ENCODE results near the gene ZNF777.
A peak's percentile ranks its signal among the peaks of the same experiment; 100 is the strongest.

ZNF777 gene

GRCh38 chr7:149427893-149428292, 33.0 kb downstream of the ZNF777 start:
- Histone ChIP-seq H2BK5ac (ENCODE audit: low read depth, low read length, poor library complexity) (no peak overlapping the region), H3K4me1 (ENCODE audit: control insufficient read depth in 1 of 2, insufficient read depth in 2 of 2, low read length in 2 of 2) (no peaks in the 10 kb centered on the region), H3K27me3 (ENCODE audit: insufficient read depth, low read length) (no peaks in the 10 kb centered on the region), H3K27ac (ENCODE audit: low read depth, low read length) (no peak overlapping the region), H2BK12ac (ENCODE audit: low read length) (no peak overlapping the region), H3K23ac (ENCODE audit: low read length) (no peak overlapping the region), H3K9ac (ENCODE audit: low read length) (no peak overlapping the region), H4K12ac (ENCODE audit: low read depth, low read length) (no peak overlapping the region), H3K14ac (ENCODE audit: low read length) (no peak overlapping the region), H2AK5ac (ENCODE audit: low read length) (no peak overlapping the region), H3K4ac (ENCODE audit: low read depth, low read length) (no peak overlapping the region), H4K8ac (ENCODE audit: low read depth, low read length) (no peak overlapping the region), H3K79me1 (ENCODE audit: low read length) (peaks cover under 1% of the 10 kb centered on the region), H2AFZ (ENCODE audit: insufficient read depth, low read length, poor library complexity) (no peak overlapping the region), H3K9me3 (ENCODE audit: insufficient read depth, low read depth, low read length) (peaks cover 1% of the 10 kb centered on the region), H3K4me2 (ENCODE audit: low read length) (no peak overlapping the region), H3K4me3 (ENCODE audit: low read depth, low read length) (no peak overlapping the region), H2BK120ac (ENCODE audit: insufficient read depth, low read length, poor library complexity) (no peak overlapping the region), H3K36me3 (ENCODE audit: control insufficient read depth in 1 of 2, insufficient read depth in 2 of 2, low read length in 2 of 2) (peaks cover 17 to 21% of the 10 kb centered on the region in 2 experiments), H4K91ac (ENCODE audit: low read depth, low read length) (no peak overlapping the region), H3K79me2 (ENCODE audit: control insufficient read depth, insufficient read depth, low read length, poor library complexity) (no peaks in the 10 kb centered on the region), H3K18ac (ENCODE audit: low read length) (no peak overlapping the region)
- no peak for DNase-seq
- no CpG with 5 or more reads among the region's 2 CpGs for WGBS (ENCODE audit: extremely low coverage, insufficient coverage, insufficient read length)

- no peak overlapping the region for H3K4me2 ChIP-seq (ENCODE audit: low read length)
- H2BK5ac ChIP-seq (ENCODE audit: low read depth, low read length, poor library complexity): no peak overlapping the region
- H4K8ac ChIP-seq (ENCODE audit: low read depth, low read length): no peak overlapping the region
- no peak overlapping the region for H2BK120ac ChIP-seq (ENCODE audit: insufficient read depth, low read length, poor library complexity)
- no peak overlapping the region for H2AK5ac ChIP-seq (ENCODE audit: low read length)
- no peaks in the 10 kb centered on the region for H3K27me3 ChIP-seq (ENCODE audit: insufficient read depth, low read length)
- peaks cover 13 to 14% of the 10 kb centered on the region in 2 experiments for H3K36me3 ChIP-seq (ENCODE audit: control insufficient read depth in 1 of 2, insufficient read depth in 2 of 2, low read length in 2 of 2)
- H3K4me1 ChIP-seq (ENCODE audit: control insufficient read depth in 1 of 2, insufficient read depth in 2 of 2, low read length in 2 of 2): peaks cover 0 to 2% of the 10 kb centered on the region in 2 experiments
- H4K91ac ChIP-seq (ENCODE audit: low read depth, low read length): no peak overlapping the region
- no peak overlapping the region for H3K4ac ChIP-seq (ENCODE audit: low read depth, low read length)
- peaks cover 2% of the 10 kb centered on the region for H3K79me2 ChIP-seq (ENCODE audit: control insufficient read depth, insufficient read depth, low read length, poor library complexity)
- H3K14ac ChIP-seq (ENCODE audit: low read length): no peak overlapping the region
- no peak overlapping the region for H2AFZ ChIP-seq (ENCODE audit: insufficient read depth, low read length, poor library complexity)
- H2BK12ac ChIP-seq (ENCODE audit: low read length): no peak overlapping the region
- no peak overlapping the region for H3K18ac ChIP-seq (ENCODE audit: low read length)
- H3K27ac ChIP-seq (ENCODE audit: low read depth, low read length): no peak overlapping the region
- peaks cover 3% of the 10 kb centered on the region for H3K79me1 ChIP-seq (ENCODE audit: low read length)
- no peak for DNase-seq
- H4K12ac ChIP-seq (ENCODE audit: low read depth, low read length): no peak overlapping the region
- WGBS (ENCODE audit: extremely low coverage, insufficient coverage, insufficient read length): no CpG with 5 or more reads among the region's 4 CpGs
- peaks cover 1% of the 10 kb centered on the region for H3K9me3 ChIP-seq (ENCODE audit: insufficient read depth, low read depth, low read length)
- H3K9ac ChIP-seq (ENCODE audit: low read length): no peak overlapping the region
- H3K4me3 ChIP-seq (ENCODE audit: low read depth, low read length): no peak overlapping the region
- no peak overlapping the region for H3K23ac ChIP-seq (ENCODE audit: low read length)
Measured at GRCh38 chr7:149427096-149427680, 33.7 kb downstream of the ZNF777 start.

GRCh38 chr7:149423449-149424110, 37.3 kb downstream of the ZNF777 start:
- Histone ChIP-seq H4K91ac (ENCODE audit: low read depth, low read length) (no peak overlapping the region), H2BK12ac (ENCODE audit: low read length) (no peak overlapping the region), H3K9ac (ENCODE audit: low read length) (no peak overlapping the region), H2AFZ (ENCODE audit: insufficient read depth, low read length, poor library complexity) (peak overlapping the region; percentile 24), H3K4me3 (ENCODE audit: low read depth, low read length) (no peak overlapping the region), H3K9me3 (ENCODE audit: insufficient read depth, low read depth, low read length) (no peaks in the 10 kb centered on the region), H2AK5ac (ENCODE audit: low read length) (no peak overlapping the region), H3K4me2 (ENCODE audit: low read length) (no peak overlapping the region), H3K4ac (ENCODE audit: low read depth, low read length) (no peak overlapping the region), H3K18ac (ENCODE audit: low read length) (no peak overlapping the region), H3K36me3 (ENCODE audit: control insufficient read depth in 1 of 2, insufficient read depth in 2 of 2, low read length in 2 of 2) (no peaks in the 10 kb centered on the region), H3K4me1 (ENCODE audit: control insufficient read depth in 1 of 2, insufficient read depth in 2 of 2, low read length in 2 of 2) (peaks cover 2 to 4% of the 10 kb centered on the region in 2 experiments), H3K79me1 (ENCODE audit: low read length) (peaks cover 8% of the 10 kb centered on the region), H2BK5ac (ENCODE audit: low read depth, low read length, poor library complexity) (no peak overlapping the region), H4K8ac (ENCODE audit: low read depth, low read length) (no peak overlapping the region), H4K12ac (ENCODE audit: low read depth, low read length) (no peak overlapping the region), H2BK120ac (ENCODE audit: insufficient read depth, low read length, poor library complexity) (no peak overlapping the region), H3K27me3 (ENCODE audit: insufficient read depth, low read length) (no peaks in the 10 kb centered on the region), H3K14ac (ENCODE audit: low read length) (no peak overlapping the region), H3K79me2 (ENCODE audit: control insufficient read depth, insufficient read depth, low read length, poor library complexity) (peaks cover 3% of the 10 kb centered on the region), H3K27ac (ENCODE audit: low read depth, low read length) (no peak overlapping the region), H3K23ac (ENCODE audit: low read length) (no peak overlapping the region)
- DNase-seq: no peak
- no CpG with 5 or more reads among the region's 24 CpGs for WGBS (ENCODE audit: extremely low coverage, insufficient coverage, insufficient read length)

GRCh38 chr7:149422914-149423301, 38.0 kb downstream of the ZNF777 start:
- peaks cover 8% of the 10 kb centered on the region for H3K79me1 ChIP-seq (ENCODE audit: low read length)
- H4K12ac ChIP-seq (ENCODE audit: low read depth, low read length): peak overlapping the region; percentile 98
- peak overlapping the region; percentile 99 for H4K8ac ChIP-seq (ENCODE audit: low read depth, low read length)
- peak overlapping the region; percentile 84 for H3K14ac ChIP-seq (ENCODE audit: low read length)
- H3K4me3 ChIP-seq (ENCODE audit: low read depth, low read length): peak overlapping the region; percentile 31
- H3K79me2 ChIP-seq (ENCODE audit: control insufficient read depth, insufficient read depth, low read length, poor library complexity): peaks cover 3% of the 10 kb centered on the region
- H3K9ac ChIP-seq (ENCODE audit: low read length): peak overlapping the region; percentile 39
- H2BK120ac ChIP-seq (ENCODE audit: insufficient read depth, low read length, poor library complexity): peak overlapping the region; percentile 63
- H2AK5ac ChIP-seq (ENCODE audit: low read length): no peak overlapping the region
- no peak overlapping the region for H2BK12ac ChIP-seq (ENCODE audit: low read length)
- H4K91ac ChIP-seq (ENCODE audit: low read depth, low read length): peak overlapping the region; percentile 81
- peak overlapping the region; percentile 99 for H2AFZ ChIP-seq (ENCODE audit: insufficient read depth, low read length, poor library complexity)
- WGBS (ENCODE audit: extremely low coverage, insufficient coverage, insufficient read length): no CpG with 5 or more reads among the region's 35 CpGs
- peaks cover 2 to 4% of the 10 kb centered on the region in 2 experiments for H3K4me1 ChIP-seq (ENCODE audit: control insufficient read depth in 1 of 2, insufficient read depth in 2 of 2, low read length in 2 of 2)
- peak overlapping the region; percentile 6 for H3K18ac ChIP-seq (ENCODE audit: low read length)
- no peak overlapping the region for H3K27ac ChIP-seq (ENCODE audit: low read depth, low read length)
- H3K4ac ChIP-seq (ENCODE audit: low read depth, low read length): peak overlapping the region; percentile 61
- DNase-seq: no peak
- H3K27me3 ChIP-seq (ENCODE audit: insufficient read depth, low read length): no peaks in the 10 kb centered on the region
- no peak overlapping the region for H2BK5ac ChIP-seq (ENCODE audit: low read depth, low read length, poor library complexity)
- H3K23ac ChIP-seq (ENCODE audit: low read length): no peak overlapping the region
- no peaks in the 10 kb centered on the region for H3K36me3 ChIP-seq (ENCODE audit: control insufficient read depth in 1 of 2, insufficient read depth in 2 of 2, low read length in 2 of 2)
- H3K4me2 ChIP-seq (ENCODE audit: low read length): peak overlapping the region; percentile 76
- H3K9me3 ChIP-seq (ENCODE audit: insufficient read depth, low read depth, low read length): no peaks in the 10 kb centered on the region
